Endothelial cell of coronary artery (primary cell): Measurements from ENCODE around the gene SYT2. TPM values are rescaled to one million over a fixed set of nuclear protein-coding genes. Genes with fewer than 3 reads are reported as not detected.

Source experiments
- total RNA-seq: library from RNA; depleted of rRNA; stranded (reverse); fragments of >200 nt; gene quantifications from 2 replicates; pipeline ENCODE4 v1.2.3, GENCODE V29; 2014

The SYT2 gene
- total RNA-seq = not detected in 2 replicates

DNA sequence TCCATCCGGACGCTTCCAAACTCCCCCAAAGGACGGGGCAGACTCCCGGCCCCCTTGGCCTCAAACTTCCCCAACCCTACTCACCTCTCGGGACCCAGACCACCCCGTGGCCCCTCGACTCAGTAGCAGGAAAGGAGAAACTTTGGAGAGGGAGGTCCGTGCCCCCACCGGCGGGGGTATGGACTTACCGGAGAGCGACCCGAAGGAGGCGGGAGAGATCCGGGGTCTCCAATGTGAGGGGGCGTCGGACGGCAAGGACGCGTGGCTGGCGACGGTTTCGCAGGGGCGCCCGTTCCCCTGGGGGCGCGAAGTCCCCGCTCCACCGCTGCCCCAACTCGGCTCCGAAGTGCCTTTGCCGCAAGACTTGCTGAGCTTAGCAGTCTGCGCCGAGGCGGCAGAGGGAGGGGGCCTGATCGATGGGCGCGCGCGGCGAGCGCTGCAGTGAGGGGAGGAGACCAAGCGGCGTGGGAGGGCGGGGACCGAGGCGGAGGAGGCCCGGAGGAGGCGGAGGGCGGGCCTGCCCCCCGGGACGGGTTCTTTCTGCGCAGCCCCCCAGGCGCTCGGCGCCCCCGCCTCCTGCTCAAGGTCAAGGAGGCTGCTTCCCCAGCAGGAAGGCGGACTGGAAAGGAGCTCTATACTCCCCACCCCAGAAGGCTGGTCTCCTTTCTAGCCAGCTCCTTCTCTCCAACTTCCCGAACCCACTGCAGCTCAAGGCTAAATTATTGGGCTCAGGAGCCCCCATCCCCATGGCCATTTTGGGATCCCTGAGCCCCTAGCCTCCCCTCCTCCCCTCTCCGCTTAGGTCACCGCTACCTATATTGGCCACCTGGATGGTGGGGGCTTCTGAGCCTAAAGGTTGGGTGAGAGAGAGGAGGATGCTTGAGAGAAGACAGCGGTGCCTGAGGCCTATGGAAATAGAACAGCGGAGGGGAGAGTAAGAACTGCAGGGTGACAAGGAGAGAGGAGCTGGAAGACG, at the start of gene SYT2:
Gene SYT2, minus strand, starts transcription at position 385 of the 976 bp plus-strand sequence. CDS start 104,682 bp downstream, outside the sequence.

Other genes with a start within 250 kb of the SYT2 start
- gene KDM5B, start 98.0 kb upstream of the SYT2 start, total RNA-seq = 67.5 and 91.5 TPM in 2 replicates
- not detected in 2 replicates for gene PCAT6, start 100.5 kb upstream of the SYT2 start, total RNA-seq
- 8.8 and 12.1 TPM in 2 replicates for gene RABIF, start 178.7 kb upstream of the SYT2 start, total RNA-seq
- 26.8 and 33.9 TPM in 2 replicates for gene KLHL12, start 216.8 kb upstream of the SYT2 start, total RNA-seq
- gene ADIPOR1, start 247.9 kb upstream of the SYT2 start, total RNA-seq = 83.7 and 104 TPM in 2 replicates